Measurements from ENCODE around the gene MYO9B.
A peak's percentile ranks its signal among the peaks of the same experiment; 100 is the strongest.

MYO9B gene

GRCh38 chr19:17058236-17058635, 17.3 kb upstream of the MYO9B start:
- DNase-seq (ENCODE audit: low read depth in 2 of 2, low spot score in 1 of 2) = no peak

GRCh38 chr19:17060802-17061201, 14.8 kb upstream of the MYO9B start:
- DNase-seq (ENCODE audit: low read depth in 2 of 2, low spot score in 1 of 2) = no peak

GRCh38 chr19:17061205-17061604, 14.4 kb upstream of the MYO9B start:
- no peak for DNase-seq (ENCODE audit: low read depth in 2 of 2, low spot score in 1 of 2)

DNA sequence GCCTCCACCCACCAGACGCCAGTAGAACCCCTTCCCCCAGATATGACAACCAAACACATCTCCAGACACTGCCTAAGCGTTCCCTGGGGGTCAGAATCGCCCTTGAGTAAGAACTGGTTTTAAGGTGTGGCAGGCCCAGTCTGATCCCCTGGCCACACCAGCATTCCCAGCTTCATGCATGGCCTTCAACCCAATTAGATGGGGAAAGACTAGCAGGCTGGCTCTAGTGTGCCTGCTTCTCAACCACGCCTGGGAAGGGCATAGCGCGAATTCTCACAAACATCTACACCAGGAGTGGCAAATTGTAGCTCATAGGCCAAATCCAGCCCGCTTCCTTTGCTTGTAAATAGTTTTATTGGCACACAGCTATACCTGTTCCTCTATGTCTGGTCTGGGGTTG, 13.9 kb upstream of the MYO9B start:
- DNase-seq (ENCODE audit: low read depth in 2 of 2, low spot score in 1 of 2) = no peak

GRCh38 chr19:17063428-17063827, 12.1 kb upstream of the MYO9B start:
- no peak for DNase-seq (ENCODE audit: low read depth in 2 of 2, low spot score in 1 of 2)

GRCh38 chr19:17069193-17069592, 6.4 kb upstream of the MYO9B start:
- no peak for DNase-seq (ENCODE audit: low read depth in 2 of 2, low spot score in 1 of 2)

DNA sequence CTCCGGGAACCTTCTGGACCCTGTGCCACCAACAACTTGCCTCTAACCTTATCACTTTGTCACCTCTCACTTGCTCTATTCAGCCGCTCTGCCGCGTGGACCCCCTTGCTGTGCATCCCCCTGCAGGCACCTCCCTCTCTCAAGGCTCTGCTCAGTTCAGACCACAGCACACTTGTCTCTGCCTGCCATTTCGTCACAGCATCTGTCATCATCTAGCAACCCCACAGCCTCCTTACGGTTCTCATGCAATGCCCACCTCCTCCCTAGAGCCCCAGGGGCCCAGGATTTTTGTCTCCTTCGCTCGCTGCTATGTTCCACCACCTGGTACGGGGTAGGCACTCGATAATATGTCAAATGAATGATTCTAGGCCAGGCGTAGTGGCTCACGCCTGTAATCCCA, 5.2 kb upstream of the MYO9B start:
- no peak for DNase-seq (ENCODE audit: low read depth in 2 of 2, low spot score in 1 of 2)

GRCh38 chr19:17070912-17071311, 4.7 kb upstream of the MYO9B start:
- DNase-seq (ENCODE audit: low read depth in 2 of 2, low spot score in 1 of 2) = no peak

- DNase-seq (ENCODE audit: low read depth in 2 of 2, low spot score in 1 of 2) = no peak
Observed at GRCh38 chr19:17073869-17074633, 1.5 kb upstream of the MYO9B start.

- no peak for DNase-seq (ENCODE audit: low read depth in 2 of 2, low spot score in 1 of 2)
Observed at GRCh38 chr19:17074634-17075034, 943 bp upstream of the MYO9B start.

GRCh38 chr19:17075864-17076542, 426 bp downstream of the MYO9B start:
- DNase-seq (ENCODE audit: low read depth in 2 of 2, low spot score in 1 of 2) = peak; percentile 12 to 24

DNA sequence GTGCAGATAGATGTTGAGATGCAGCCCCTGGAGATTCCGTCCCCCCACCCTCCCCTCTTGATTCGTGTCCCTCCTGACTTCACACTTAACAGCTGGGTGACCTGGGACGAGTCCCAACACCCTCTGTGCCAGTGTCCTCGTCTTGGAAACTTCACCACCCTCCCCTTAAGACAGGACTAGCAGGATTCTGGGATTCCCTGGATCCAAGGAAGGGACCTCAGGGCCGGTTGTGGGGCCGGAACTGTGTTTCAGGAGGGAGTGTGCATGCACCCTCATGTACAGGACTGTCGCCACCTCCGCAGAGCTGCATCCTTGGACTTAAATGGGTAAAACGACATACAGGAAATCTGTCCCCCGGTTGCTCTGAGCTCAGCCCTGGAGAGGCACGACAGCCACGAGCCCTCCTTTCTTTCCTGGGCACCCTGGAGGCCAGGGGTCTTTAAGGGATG, 990 bp downstream of the MYO9B start:
- no peak for DNase-seq (ENCODE audit: low read depth in 2 of 2, low spot score in 1 of 2)

DNA sequence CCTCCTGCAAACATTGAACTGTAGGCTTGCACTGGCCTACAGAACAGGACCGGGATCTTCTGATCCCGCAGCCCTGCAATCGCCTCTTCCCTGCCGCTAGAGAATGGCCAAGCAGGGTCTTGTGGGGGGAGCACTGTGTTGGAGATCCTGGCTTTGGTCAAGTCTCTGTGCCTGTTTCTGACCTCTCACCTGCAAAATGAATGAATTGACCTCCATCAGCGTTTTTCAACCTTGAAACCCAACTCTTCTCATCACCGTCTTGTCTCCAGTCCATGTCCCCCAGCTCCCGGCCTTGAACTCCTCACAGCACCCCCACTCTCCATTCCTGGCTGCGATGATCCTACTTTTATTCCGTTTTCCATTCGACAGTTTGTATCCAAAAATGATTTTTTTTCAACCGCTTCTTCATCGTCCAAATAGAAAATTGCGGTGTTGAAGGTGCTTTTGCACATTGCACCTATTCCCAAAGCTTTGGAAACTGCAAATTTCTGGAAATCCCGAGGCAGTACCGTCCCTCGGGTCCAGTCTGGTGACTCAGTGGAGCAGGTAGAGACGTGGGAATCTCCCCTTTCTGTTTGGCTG, 2.0 kb downstream of the MYO9B start:
- no peak for DNase-seq (ENCODE audit: low read depth in 2 of 2, low spot score in 1 of 2)

GRCh38 chr19:17078036-17078919, 2.7 kb downstream of the MYO9B start:
- no peak for DNase-seq (ENCODE audit: low read depth in 2 of 2, low spot score in 1 of 2)

DNA sequence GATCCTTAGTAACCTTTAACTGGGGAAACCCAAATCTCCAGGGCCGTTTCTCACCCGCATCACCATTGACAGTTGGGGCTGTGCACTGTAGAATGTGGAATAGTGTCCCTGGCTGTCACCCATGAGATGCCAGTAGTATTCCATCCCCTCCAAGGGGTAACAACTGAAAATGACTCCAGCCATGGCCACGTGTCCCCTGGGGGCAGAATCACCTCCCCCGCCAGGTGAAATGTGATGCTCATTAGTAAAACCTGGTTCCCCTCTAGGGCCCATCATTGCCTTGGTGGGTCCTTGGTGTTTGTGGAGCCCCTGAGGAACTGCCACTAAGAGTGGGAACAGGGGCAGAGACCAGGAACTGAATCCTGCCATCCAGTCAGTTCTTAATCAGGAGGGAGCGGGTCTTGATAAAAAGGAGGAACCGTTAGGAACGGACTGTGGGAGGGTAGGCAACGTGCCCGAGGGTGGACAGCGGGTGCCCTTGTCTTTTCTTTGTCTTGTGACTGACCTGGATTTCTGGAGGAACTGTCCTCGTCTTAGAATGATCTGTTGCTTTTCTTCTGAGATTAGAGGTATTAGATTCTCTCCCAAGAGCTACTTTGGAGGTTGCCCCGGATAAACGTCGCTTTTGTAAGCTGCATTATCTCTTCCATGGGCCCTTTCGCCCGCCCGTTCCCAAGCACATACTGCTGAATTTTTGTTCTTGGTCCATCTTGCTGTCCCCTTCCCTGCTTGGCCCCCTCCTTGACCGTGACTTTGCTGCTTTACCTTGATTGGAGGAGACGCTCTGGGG, 3.5 kb downstream of the MYO9B start:
- DNase-seq (ENCODE audit: low read depth in 2 of 2, low spot score in 1 of 2) = no peak

GRCh38 chr19:17079710-17080439, 4.3 kb downstream of the MYO9B start:
- DNase-seq (ENCODE audit: low read depth in 2 of 2, low spot score in 1 of 2) = peak; percentile 34 to 54

DNA sequence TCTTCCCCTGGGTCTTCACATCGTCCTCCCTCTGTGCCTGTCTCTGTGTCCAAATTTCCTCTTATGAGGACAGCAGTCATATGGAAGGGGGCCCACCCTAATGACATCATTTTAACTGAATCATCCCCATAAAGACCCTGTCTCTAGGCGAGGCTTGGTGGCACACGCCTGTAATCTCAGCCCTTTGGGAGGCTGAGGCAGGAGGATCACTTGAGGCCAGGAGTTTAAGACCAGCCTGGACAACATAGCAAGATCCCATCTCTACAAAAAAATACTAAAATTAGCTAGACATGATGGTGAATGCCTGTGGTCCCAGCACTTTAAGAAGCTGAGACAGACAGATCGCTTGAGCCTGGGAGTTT, 4.8 kb downstream of the MYO9B start:
- DNase-seq (ENCODE audit: low read depth in 2 of 2, low spot score in 1 of 2) = no peak

GRCh38 chr19:17081672-17082630, 6.4 kb downstream of the MYO9B start:
- DNase-seq (ENCODE audit: low read depth in 2 of 2, low spot score in 1 of 2) = no peak

DNA sequence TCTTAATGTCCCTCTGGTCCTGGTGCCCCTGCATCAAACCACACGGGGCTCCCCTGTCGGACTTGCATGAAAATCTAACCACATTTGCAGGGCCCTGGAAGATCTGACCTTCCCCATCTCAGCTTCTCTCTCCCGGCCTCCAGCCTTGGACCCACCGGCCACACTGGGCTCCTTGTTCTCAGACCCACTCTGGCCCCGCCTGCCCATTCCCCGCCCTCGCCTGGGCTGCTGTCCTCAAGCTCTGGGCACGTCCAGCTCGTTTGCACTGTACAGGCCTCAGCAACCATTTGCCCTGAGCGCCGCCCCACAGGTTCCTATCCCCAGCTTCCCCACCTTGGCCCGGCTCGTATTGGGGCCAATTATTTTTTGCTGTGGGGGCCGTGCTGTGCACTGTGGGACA, 10.5 kb downstream of the MYO9B start:
- DNase-seq (ENCODE audit: low read depth in 2 of 2, low spot score in 1 of 2) = no peak
